SKM-1 (cell line): Measurements from ENCODE around the gene ID3.
"Not testable (repeated sequence)": the region's sequence is repeated elsewhere in the genome, so short reads cannot be mapped to it uniquely, and the experiment has no call there.

ENCODE experiments used
- DNase-seq: peaks from one replicate; lab custom pipeline; 2025; ENCODE audit not compliant: unreplicated experiment; lab: John Stamatoyannopoulos, UW

The ID3 gene

DNA sequence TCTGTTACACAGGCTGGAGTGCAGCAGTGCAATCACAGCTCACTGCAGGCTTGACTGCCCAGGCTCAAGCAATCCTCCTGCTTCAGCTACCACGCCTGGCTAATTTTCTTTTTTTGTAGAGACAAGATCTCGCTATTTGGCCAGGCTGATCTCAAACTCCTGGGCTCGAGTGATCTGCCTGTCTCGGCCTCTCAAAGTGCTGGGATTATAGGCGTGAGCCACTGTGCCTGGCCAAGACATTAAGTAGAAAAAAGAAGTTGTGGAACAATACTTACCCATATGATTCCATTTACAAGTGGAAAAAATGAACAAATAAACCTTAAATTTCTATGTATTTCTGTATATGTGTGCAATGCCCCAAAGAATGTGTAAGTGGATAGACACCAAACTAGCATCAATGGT lies 30.3 kb upstream of the ID3 start:
- no peak for DNase-seq

DNA sequence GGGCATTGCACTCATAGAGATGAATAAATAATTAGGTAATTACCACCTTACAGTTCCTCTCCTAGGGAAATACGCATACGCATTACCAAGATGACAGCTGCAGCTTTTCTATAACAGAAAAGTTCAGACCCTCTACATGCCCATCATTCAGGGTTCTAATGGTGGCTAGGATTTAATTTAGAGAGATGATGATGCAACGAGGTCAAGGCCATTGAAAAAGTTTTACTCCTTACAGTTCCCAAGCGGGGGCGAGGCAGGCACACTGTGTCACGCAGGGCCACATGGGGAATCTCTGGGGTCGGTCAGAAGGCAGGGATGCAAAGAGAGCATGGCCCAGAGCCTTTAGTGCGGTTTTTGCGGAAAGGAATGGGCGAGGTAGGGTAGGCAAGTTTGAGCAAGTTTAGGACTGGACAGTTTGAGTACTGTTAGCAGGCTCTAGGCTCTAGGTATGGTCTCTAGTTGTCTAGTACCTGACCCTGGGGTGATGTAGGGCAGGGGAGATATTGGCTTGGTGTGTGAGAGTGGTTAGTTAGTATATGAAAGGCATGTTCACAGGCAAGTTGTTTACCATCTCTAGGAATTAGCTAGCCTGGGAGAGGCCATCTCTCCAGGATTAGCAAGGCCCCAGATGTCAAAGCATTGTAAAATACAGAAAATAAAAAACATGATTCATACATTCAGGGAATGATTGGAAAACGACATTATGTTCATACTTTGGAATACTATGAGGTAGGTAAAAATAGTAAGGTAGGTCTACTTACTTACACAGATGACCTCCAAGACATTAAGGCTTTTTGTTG lies 29.6 kb upstream of the ID3 start:
- DNase-seq, result no peak

DNA sequence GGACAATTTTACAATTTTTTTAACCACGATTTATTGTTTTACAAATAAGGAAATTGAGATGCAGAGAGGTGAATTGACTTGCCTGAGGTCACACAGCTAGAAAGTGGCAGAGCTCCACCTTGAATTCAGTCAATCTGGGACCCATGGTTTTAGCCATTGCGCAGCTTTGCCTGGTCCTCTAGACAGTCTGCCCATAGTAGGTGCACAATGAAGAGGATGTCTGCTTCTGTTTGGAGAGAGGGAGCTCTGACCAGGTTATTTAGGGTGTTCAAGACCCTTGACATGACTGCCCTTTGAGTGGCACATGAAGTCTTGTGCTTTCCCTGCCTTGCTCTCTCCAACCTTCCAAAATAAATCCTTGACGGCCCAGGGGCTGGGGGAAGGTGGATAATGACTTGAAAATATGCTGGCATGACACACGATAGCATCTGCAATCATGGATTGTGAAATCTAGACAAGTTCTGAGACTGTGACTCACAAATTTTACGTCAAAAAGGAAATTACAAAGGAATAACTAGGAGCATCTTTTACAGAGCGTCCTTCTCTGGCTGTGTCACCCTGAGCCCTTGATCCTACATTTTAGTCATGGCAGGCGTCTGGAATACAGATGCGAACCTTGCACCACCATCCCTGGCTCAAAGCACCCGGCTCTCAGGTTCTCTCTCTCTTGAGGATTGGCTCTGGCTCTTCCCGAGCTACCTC lies 26.2 kb upstream of the ID3 start:
- DNase-seq, result no peak

DNA sequence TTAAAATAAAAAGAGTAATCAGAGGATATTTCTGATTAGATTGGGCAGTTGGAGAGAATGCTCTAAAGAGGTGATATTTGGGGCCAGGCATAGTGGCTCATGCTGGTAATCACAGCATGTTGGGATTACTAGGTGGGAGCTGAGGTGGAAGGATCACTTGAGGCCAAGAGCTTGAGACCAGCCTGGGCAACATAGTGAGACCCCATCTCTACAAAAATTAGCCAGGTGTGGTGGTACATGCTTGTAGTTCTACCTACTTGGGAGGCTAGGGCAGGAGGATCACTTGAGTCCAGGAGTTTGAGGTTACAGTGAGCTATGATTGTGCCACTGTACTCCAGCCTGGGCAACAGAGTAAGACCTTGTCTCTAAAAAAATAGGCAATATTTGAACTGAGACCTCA lies 24.4 kb upstream of the ID3 start:
- DNase-seq, result not testable (repeated sequence)

DNA sequence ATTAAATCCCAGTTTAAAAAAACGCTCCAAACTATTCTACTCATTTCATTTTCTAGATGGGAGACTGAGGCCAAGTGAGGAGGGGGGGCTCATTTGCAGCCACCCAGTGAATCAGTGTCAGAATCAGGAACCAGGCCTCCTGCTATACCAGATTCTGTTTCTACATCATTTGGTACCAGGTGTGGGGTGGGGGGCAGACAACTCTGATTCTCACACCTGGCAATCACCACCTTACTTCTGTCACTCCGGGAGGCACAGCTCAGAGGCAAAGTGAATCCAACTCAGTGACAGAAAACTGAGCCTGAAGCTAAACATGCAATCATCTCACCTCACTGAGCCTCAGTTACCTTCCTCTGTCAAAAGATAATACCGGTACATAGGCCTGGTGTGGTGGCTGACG lies 23.5 kb upstream of the ID3 start:
- no peak for DNase-seq

DNA sequence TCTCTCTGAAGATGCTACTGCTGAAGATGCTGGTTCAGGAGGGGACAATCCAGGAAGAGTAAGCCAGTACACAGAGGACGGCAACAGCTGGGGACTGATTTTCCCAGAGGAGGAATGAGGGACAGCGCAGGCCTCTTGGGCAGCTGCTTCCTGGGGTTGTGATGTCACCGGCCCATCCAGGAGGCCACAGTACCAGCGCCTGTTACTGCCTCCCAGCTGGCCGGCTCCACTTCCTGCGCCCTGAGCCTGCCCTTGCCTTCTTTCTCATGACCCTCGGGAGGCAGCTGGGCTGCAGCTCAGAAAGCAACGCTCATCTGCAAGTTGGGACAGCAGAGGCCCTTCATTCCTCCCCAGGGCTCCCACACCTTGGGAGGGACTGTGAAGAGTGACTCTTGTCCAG lies 21.9 kb upstream of the ID3 start:
- DNase-seq, result no peak

DNA sequence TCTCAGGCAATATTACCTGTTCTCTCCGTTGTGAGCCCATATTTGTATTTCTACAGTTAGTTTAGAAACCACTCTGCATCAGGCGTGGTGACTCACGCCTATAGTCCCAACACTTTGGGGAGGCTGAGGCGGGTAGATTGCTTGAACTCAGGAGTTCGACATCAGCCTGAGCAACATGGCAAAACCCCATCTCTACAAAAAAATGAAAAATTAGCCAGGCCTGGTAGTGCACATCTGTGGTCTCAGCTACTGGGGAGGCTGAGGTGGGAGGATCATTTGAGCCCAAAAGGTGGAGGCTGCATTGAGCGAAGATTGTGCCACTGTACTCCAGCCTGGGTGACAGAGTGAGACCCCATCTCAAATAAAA lies 19.7 kb upstream of the ID3 start:
- DNase-seq, result no peak

DNA sequence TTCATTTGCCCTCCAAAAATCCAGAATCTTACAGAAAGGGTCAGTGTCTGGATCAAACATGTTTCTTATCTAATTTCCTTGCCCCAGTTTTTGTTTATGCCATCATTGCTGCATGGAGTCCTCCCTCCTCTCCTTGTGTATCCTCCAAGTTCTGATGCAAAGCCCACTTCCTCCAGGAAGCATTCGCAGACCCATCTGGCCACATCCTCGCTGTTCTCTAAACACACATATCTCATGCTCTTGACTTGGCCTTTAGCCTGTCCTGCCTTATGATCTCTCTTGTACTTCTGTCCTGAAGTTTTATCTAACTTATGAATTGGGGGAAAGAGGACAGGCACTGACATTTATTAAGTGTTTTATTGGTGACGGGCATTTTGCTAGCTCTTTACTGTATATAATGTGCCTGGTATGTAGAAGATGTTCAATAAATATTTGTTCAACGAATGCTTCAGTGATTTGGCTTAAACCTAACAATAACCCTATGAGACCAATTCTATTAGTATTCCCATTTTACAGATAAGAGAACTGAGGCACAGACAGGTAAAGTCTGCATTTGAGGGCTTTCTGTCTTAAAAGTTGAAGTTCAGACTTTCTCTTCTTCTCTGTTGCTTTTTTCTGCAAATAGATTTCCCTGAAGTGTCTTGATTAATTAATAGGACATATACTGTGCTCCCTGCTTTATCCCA lies 19.2 kb upstream of the ID3 start:
- DNase-seq, result no peak

DNA sequence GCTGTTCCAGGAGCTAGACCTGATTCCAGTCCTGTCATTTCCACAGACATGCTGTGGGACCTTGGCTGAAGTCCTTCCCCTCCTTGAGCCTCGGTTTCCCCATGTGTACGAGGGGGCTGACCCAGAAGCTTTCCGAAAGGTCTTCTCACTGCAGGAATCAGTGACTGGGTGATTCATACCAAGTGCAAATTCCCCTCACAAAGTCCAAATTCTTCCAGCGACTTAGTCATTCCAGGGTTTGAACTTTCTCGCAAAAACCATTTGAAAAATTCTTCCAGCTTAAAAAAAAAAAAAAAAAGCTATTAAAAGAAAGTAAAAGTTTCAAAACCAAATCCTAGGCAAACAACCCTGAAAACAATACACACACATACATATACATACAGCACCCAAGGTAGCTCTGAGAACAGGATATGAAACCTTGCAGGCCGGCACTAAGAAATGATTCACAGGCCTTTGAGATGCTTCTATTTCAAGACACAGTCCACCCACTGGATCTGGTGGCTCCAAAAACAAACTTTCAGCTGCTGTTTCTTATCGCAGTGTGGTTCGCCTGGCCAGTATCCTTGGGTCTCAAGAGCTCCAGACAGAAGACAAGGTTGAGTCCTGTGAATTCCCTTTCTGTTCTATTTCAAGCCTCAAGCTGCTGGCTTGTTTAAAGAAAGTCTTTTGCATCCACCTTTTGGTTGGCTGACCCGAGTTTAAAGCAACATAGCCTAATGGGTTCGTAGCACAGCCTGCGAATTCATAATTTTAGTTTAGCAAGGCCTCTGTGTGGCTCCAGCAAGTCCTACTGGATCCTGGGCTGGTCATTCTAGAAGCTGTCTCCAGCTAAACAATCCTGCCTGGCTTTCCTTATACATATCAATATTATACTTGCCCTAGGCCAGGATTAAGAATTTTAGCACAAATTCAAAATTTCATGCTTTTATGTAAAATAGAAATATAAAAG lies 18.0 kb upstream of the ID3 start:
- DNase-seq, result no peak

DNA sequence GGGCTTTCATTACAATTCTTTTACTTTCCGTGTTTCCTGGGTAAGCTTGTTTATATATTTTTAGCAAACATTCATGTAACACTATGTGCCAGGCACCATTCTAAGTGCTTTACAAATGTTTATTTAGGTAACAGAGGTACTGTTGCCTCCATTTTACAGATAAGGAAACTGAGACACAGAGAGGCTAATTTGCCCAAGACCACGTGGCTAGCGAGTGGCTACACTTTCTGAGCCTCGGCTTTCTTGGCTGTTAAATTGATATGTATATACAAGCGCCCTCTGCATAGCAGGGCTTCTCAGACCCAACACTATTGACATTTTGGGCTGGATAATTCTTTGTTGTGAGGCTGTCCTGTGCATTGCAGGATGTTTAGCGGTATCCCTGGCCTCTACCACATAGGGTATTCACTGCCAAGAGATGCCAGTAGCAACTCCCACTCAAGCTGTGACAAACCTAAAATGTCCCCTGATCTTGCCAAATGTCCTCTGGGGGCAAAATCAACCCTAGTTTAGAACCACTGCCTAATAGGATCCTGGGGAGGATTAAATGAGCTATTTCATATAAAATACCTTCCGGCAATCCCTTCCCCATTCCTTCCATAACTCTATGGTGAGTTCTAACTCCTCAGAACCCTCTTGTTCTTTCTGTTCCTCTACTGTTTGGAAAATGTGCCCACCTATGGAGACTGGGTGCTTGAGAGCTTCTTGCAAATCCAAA lies 17.2 kb upstream of the ID3 start:
- no peak for DNase-seq

DNA sequence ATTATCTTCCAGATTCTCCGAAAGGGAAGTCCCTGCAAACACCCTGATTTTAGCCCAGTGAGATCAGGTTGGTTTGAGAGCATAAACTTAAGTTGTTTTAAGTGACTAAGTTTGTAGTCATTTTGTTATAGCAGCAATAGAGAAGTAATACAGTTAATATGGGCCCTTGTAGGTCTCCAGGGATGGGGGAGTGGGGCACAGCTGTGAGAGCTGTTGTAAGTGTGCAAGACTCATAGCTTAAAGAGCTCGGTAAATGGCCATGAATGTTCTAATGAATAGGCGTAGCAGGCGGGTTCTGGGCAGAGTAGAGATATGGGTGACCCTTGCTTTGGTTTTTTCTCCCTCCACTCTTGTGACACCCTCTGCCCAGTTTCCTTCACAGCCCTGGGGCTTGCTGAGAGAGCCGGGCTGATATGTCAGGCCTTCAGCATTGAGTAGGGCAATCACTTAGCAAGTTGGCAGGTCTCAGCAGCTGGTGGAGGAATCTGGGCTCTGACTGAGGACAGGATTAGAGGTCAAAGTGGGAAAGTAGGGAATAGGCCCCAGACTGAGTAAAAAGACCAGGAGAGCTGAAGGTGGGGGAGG lies 16.0 kb upstream of the ID3 start:
- DNase-seq, result no peak

DNA sequence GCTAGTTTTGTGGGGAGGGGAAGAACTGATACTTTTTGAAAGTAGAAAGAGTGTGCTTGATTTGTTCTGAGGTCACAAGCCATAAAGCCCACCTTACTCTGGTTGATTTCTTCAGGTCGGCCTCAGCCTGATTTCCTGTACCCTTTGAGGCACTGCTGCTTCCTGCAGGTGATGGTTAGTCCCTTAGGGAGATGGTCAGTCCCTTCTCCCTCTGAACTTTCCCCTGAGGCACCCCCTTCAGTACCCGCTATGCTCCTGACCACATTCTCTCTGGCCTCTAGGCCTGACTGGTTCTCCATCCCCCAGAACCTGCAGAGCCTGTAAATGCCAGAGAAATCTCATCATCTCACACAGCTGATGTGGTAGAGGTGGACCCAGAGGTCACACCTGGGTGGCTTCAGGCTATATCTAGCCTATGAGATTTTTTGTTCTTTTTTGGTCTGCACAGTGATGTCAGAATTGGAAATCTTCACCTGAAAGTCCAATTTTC lies 15.0 kb upstream of the ID3 start:
- DNase-seq, result no peak

DNA sequence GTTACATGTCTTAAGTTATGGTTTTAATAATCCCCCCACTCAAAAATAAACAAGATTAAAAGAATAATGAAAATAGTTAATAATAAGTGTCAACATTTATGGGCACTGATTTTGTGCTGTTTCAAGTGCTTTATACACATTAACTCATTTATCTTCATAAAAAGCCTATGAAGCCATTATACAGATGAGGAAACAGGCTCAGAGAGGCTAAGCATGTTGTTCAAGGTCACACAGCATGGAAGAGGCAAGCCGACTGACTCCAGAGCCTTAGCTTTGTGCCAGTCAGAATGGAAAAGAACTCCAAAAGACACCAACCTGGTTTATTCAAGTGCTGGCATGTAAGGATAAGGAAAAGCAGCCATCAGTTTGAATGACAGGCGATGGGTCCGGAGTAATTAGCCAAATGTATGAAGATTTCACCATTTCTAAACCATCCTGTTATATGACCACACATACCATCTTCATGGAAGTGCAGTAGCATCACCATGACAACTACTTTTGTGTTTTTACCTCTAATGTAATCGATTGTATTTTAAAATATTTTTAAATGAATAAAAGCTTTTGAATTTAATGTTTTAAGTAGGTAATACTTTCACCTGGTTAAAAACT lies 14.4 kb upstream of the ID3 start:
- no peak for DNase-seq

DNA sequence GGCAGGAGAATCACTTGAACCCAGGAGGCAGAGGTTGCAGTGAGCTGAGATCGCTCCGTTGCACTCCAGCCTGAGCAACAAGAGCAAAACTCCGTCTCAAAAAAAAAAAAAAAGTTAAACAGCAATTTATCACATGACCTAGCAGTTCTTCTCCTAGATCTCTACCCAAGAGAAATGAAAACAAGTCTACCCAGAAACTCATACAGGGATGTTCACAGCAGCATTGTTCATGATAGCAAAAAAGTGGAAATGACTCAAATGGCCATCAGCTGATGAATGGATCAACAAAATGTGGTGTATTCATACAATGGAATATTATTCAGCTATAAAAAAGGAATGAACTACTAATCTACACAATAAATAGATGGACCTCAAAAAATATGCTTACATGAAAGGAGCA lies 12.2 kb upstream of the ID3 start:
- no peak for DNase-seq

DNA sequence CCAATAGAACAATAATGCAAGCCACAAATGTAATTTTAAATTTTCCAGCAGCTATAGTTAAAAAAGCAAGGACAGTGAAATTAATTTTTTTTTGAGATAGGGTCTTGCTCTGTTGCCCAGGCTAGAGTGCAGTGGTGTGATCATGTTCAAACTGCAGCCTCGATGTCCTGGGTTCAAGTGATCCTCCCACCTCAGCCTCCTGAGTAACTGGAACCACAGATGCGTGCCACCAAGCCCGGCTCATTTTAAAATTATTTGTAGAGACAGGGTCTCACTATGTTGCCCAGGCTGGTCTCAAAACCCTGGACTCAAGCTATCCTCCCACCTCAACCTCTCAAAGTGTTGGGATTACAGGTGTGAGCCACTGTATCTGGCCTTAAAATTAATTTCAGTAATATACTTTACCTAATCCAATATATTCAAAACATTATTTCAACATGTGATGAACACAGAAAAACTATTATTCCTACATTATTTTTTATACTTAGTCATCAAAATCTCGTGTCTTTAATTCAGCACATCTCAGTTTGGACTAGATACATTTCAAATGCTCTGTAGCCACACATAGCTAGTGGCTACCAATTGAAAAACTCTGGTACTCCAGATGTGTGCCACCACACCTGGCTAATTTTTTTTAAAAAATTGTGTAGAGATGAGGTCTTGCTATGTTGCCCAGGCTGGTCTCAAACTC lies 10.8 kb upstream of the ID3 start:
- DNase-seq, result no peak

DNA sequence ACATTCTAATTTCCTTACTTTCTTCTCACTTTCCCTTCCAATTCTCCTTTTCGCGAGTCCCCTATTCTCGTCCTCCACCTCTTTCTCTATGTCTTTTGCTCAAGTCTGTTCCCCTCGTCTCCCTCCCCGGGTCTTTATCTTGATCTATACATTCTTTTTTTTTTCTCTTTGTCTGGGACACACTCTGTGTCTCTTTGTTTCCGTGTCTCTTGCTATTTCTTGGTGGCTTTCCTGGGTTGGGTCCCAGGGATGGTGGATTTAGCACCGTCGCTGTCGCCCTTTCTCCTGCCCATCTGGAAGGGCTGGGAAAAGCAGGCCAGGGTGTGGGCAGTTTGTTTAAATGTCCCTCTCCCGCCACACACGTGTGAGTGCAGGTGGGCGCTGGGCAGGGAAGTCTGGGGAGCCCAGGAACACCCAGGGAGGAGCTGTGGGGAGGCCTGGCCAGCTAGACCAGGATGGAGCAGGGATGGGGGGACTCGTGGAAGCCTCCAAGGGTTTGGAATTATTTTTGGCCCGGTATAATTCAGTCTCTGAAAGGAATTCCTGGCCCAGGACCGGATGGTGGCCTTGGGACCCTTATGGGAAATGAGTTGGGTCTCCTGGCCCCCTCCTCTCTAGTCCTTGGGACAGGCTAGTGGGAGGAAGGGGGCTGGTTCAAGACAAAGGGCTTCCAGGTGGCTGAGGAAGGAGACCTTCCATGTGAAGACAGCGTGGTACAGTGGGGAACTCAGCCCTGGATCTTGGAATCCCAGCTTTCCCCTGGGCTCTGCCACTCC lies 9.5 kb upstream of the ID3 start:
- DNase-seq, result no peak

DNA sequence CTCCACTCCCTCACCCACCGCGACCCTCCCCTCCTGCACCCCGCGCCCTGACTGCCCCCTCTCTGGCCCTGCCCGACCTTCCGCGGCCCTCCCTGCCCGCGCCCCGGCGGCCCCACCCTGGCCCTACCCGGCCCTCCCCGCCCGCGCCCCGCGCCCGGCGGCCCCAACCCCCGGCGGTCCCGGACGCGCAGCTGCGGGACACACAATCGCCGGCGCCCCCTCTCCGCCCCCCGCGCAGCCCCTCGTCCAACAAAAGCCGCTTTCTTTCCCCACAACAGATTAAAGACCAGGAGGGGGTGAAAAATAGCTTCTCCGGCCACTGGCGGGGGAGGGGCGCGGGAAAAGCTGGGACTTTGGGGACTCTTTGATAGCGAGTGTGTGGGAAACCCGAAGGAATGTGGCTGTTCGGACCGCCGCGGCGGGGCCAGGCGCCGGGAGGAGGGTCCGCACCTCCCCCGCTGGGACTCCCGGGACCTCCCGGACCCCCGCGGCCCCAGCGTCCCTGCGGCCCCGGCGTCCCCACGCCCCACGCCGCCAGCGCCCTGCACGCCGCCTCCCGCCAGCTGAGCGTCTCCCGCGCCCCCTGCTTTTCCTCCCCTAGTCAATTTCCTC lies 8.8 kb upstream of the ID3 start:
- no peak for DNase-seq

DNA sequence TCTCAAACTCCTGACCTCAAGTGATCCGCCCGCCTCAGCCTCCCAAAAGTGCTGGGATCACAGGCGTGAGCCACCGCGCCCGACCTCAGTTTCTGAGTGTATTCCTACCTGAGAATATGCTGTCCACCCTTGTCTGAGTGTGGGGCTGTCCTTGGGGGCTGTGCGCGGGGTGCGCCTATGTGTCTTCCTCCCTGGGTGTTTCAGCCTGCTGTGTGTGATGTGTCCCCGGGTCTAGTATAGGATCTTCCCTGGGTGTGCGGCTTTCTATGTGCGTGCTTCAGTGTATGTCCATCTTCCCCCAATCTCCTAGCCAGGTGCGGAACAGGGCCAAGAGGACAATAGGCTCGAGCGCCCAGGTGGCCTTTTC lies 8.3 kb upstream of the ID3 start:
- DNase-seq, result no peak
